PC-9 (cell line): ENCODE measurements around the gene HMGCR.
"Not testable (repeated sequence)": the region's sequence is repeated elsewhere in the genome, so short reads cannot be mapped to it uniquely, and the experiment has no call there.

Source experiments
- CTCF ChIP-seq: fragments of 200-600 bp; sonication (generic); conservative IDR thresholded peaks from 2 replicates; pipeline ENCODE4 v1.6.1; 2017; ENCODE audit warnings: mixed run types, antibody characterized with exemption, mild to moderate bottlenecking, moderate library complexity
- EZH2 ChIP-seq: fragments of 200-600 bp; sonication (generic); IDR thresholded peaks from 2 replicates; pipeline ENCODE4 v1.8.0; 2017; ENCODE audit warnings: antibody characterized with exemption, low read depth

GRCh38 chr5:75333759-75334158, 3.3 kb upstream of the HMGCR start:
- TF ChIP-seq CTCF, EZH2: not testable (repeated sequence)
